Stimulated activated CD8-positive, alpha-beta memory T cell treated with anti-CD3 and anti-CD28 coated beads, Interleukin-7, amount 100 ng/mL, for 48 hours (primary cell): ENCODE data around the gene IKBKE.

Experiments
- DNase-seq, 2 donors: peaks; one replicate each; pipeline ENCODE4 v3.0.0-alpha.2; 2020; ENCODE audit warnings: low read depth in 1 of 2; ENCODE audit errors: extremely low read depth in 1 of 2

The IKBKE gene

GRCh38 chr1:206495011-206495461 lies 24.8 kb downstream of the IKBKE start:
- no peak for DNase-seq

DNA sequence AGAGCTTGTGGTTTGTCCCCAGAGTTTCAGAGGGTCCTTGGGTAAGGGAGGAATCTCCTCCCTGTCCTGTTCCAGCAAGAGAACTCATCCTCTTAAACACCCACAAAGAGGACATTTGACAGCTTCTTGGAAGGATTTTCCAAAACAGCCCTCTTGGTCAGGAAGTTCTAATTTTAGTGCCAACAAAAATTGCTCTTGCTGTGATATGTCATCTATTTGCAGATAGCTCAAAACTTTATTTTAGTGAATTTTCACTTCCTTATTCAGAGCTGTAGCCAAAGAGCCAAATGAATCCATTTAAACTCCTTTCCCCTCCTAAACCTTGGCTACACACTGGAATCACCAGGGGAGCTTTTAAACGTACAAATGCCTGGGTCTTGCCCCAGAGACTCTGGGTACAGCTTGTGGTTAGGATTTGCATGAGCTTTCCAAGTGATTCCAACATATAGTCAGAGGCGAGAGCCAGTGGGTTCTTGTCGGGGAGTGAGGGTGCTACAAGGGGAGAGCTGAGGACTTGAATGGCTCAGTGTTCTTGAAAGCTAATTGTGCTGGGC lies 25.3 kb downstream of the IKBKE start:
- DNase-seq = no peak

DNA sequence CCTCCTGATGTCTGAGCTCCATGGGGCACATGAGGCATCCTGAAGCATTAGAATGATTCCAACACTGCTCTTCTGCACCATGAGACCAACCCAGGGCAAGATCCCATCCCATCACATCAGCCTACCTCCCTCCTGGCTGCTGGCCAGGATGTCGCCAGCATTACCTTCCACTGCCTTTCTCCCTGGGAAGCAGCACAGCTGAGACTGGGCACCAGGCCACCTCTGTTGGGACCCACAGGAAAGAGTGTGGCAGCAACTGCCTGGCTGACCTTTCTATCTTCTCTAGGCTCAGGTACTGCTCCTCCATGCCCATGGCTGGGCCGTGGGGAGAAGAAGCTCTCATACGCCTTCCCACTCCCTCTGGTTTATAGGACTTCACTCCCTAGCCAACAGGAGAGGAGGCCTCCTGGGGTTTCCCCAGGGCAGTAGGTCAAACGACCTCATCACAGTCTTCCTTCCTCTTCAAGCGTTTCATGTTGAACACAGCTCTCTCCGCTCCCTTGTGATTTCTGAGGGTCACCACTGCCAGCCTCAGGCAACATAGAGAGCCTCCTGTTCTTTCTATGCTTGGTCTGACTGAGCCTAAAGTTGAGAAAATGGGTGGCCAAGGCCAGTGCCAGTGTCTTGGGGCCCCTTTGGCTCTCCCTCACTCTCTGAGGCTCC lies 26.0 kb downstream of the IKBKE start:
- no peak for DNase-seq

GRCh38 chr1:206497363-206497762 lies 27.1 kb downstream of the IKBKE start:
- no peak for DNase-seq

- no peak for DNase-seq
These were observed 27.5 kb downstream of the IKBKE start for GRCh38 chr1:206497774-206498173.

GRCh38 chr1:206498685-206499084 lies 28.4 kb downstream of the IKBKE start:
- no peak for DNase-seq

- no peak for DNase-seq
These were observed 29.8 kb downstream of the IKBKE start for GRCh38 chr1:206500046-206500445.

DNA sequence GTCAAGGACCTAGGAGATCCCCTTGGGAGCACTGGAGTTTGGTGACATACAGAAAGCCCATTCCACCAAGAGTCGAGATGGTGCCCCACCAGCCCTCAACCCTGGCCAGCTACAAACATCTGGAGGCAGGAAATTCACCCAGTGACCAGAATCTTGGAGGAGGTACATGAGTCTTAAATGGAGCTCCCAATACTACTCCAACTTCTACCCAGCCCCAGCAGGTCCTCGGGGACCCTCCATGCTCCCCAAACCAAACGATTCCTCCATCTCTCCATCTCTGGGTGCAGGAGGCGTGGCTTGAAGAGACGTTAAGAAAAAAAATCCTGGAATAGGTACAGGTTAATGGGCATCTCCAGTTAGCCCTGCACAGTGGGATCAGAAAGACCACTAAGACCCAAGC lies 31.6 kb downstream of the IKBKE start:
- DNase-seq = no peak

DNA sequence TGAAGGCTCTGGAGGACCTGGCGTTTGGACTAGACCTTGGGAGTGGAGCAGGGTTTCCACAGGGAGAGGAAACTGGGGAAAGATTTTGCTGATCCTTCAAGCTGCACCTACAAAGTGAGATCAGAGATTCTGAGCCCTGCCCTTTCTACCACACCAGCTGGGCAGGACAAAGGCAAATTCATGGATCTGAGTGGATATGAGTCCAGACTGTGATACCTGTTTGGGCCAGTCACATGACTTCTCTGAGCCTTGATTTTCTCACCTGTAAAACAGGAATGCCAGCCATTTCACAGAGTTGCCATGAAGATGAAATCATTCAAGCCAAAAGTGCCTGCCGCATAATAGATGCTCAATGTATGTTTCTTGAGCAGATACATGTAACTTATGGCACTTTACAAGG lies 32.1 kb downstream of the IKBKE start:
- DNase-seq = no peak

DNA sequence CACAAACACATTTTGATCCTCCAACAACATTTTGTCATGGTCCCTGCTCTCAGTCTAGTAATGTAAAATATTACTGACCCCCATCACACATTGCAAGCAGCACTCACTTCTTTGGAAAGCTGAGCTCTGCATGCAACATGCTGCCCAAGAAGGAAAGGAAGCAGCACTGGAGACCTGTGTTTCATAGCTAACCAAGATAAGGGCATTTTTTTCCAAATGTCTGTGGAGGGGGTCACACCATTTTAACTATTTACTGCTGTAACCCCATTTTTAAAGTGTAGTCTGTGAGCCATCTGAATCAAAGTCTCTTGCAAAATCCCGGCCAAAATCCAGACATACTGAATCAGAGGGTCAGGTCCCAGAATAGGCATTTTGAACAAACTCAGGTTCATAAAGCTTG lies 32.5 kb downstream of the IKBKE start:
- DNase-seq = no peak

DNA sequence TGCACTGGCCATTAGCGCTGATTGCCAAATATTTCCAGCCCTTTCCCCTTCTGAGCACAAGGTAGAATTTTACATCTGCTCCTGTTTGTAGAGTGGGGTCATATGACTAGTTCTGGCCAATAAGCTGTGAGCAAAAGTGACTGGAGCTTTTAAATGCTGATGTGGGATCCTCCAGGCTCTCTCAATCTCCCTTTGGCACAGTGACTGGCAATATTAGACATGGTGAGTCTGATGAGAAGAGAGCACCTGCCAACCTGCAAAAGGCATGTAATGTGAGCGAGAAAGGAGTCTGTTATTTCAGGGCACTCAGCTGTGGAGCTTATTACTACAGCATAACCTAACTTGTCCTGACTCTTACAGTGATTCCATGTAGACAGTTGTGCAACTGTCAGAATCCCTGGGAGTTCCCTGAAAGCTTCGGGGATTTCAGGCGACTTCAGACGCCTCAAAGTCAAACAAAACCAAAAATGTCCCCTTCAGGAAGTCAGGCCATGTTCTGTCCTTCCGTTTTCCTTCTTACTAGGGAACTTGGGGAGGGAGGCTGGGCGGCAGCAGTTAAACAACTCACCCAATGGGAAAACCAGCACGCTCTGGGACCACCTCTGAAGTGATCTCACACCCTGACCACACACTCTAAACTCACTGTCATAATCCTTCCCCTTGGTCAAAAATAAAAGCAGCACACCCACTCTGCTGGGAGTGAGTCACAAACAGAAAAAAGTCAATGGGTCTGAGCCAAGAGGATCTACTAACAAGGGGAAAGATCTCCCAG lies 33.5 kb downstream of the IKBKE start:
- DNase-seq = peak; percentile 38 to 71

GRCh38 chr1:206504363-206504713 lies 34.1 kb downstream of the IKBKE start:
- no peak for DNase-seq

DNA sequence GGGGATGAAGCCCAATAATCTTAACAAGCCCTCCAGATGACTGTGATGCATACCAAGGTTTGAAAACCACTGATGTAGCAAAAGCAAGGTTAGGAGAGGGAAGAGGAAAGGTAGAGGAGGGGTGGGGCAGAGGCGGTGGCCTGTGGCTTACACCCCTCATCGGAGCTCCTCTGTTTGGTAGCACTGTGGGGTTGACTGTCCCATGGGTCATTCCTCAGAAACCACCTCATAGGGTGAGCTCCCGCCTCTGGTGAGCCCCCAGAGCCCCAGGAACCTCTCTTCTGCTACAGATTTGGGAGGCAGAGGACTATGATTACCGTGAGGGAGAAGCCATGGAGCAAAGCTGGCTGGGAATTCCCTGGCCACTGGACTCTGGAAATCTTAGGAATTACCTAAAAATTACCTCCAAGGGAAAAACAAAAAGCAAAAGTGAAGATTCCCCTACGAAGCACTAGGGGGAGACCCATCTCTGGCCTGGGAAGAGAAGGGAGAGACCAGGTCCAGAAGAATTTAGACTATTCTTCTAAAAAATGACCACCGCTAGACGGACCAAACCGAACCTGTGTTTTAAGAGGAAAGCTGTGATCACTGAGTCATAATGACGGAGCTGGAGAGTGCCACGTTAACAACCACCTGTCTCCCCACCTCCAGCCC lies 35.6 kb downstream of the IKBKE start:
- no peak for DNase-seq

GRCh38 chr1:206506405-206507283 lies 36.4 kb downstream of the IKBKE start:
- no peak for DNase-seq

DNA sequence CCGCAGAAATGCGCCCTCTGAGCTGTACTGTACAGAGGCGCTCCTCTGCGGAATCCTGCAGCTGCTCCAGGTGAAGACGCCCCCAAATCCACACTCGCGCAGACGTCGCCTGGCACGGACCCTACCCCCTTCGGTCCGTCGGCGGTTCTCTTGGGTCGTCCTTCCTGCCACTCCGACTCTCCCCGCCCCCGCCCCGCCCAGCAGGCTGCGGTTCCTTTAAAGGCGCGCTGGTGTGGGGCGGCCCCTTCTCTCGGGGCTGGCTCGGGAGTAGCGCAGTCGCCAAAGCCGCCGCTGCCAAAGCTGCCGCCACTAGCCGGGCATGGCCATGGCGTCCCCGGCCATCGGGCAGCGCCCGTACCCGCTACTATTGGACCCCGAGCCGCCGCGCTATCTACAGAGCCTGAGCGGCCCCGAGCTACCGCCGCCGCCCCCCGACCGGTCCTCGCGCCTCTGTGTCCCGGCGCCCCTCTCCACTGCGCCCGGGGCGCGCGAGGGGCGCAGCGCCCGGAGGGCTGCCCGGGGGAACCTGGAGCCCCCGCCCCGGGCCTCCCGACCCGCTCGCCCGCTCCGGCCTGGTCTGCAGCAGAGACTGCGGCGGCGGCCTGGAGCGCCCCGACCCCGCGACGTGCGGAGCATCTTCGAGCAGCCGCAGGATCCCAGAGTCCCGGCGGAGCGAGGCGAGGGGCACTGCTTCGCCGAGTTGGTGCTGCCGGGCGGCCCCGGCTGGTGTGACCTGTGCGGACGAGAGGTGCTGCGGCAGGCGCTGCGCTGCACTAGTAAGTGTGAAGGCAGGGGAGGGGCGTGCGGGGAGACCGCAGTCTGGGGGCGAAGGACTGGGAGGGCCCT lies 37.2 kb downstream of the IKBKE start, which contains the start of gene RASSF5:
Gene RASSF5, plus strand, starts transcription at position 248 of the 846 bp plus-strand sequence. Its CDS starts 72 bp downstream, at position 320.
- DNase-seq = peak; percentile 71 to 74

- DNase-seq = no peak
These were observed 38.0 kb downstream of the IKBKE start for GRCh38 chr1:206508130-206508889.

DNA sequence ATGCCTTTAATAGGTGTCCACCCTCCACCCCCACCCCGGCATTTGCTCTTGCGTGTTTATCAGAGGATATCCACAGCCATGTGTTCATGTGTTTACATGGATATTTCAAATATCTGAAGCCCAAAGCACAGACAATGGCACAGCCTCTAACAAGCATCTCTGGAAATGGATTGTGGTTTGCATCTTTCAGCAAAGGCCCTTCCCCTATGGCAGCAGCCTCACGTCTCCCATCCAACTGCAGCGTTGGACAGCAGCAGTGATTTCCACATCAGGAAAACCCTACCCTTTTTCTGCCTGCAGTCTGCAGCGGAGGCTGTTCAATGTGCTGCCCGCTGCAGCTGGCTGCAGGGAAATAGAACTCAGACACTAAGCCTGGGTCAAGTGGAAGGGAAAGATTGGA lies 38.7 kb downstream of the IKBKE start:
- DNase-seq = no peak

DNA sequence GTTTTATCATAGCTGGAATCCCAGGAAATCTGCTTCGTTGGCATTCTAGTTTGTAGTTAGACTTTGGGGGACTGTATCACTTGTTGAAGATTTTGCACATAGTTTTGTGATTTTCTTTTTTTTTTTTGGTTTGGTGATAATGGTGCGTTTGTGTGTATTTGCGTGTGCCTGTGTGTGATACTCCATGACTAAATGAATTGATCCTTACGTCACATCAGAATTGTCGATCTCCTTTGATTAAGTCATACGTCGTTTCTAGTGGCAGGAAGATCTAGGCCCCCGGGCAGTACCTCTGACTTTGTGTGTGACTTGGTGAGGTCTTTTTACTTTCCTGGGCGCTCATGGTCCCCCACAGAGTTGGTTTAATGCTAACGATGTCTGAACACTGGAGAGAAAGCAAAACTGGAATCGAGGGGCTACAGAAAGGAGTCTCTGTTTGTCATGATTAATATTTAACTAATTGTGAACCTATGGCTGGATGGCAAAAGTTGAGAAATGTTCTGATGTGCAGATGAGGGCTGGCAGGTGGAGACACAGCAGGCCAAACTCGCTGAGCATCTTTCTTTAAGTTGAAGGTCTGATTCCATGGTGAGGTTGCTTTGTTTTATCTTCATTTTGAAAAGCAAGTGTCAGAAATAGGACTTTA lies 39.5 kb downstream of the IKBKE start:
- DNase-seq = no peak
